Spinal cord (tissue), 10 donors: ENCODE measurements around the gene FGF4. TPM values are rescaled to one million over a fixed set of nuclear protein-coding genes. Genes with fewer than 3 reads are reported as not detected.

Experiments
- DNase-seq, 6 donors: peaks; one replicate each; pipeline versions ENCODE4 v3.0.0 to v3.0.0-alpha.2; 2013 to 2015; ENCODE audit warnings: low spot score in 6 of 6, low read depth in 4 of 6
- H3K27ac ChIP-seq: one replicate; pipeline ENCODE4 v1.5.1; 2013; ENCODE audit warnings: low read depth, low read length, control low read depth
- H3K27me3 ChIP-seq: one replicate; pipeline ENCODE4 v1.6.1; 2013; ENCODE audit warnings: low read length; ENCODE audit not compliant: control insufficient read depth, insufficient read depth
- H3K36me3 ChIP-seq: one replicate; pipeline ENCODE4 v1.6.1; 2013; ENCODE audit warnings: low read length; ENCODE audit not compliant: control insufficient read depth, insufficient read depth
- H3K4me1 ChIP-seq: one replicate; pipeline ENCODE4 v1.6.1; 2013; ENCODE audit warnings: low read length; ENCODE audit not compliant: control insufficient read depth, insufficient read depth
- H3K4me3 ChIP-seq: one replicate; pipeline ENCODE4 v1.5.1; 2013; ENCODE audit warnings: low read depth, low read length, control low read depth
- H3K9me3 ChIP-seq: one replicate; pipeline ENCODE4 v1.6.1; 2013; ENCODE audit warnings: low read length; ENCODE audit not compliant: control insufficient read depth, insufficient read depth
- WGBS: methylation state at CpG from one replicate; pipeline ENCODE4 v1.1.5; 2013; ENCODE audit warnings: missing lambda C conversion rate; ENCODE audit not compliant: insufficient coverage; 5-methylcytosine and 5-hydroxymethylcytosine counted together
- long read RNA-seq, 4 donors: transcript quantifications; one replicate each; lab custom pipeline, GENCODE V29; 2026
- polyA plus RNA-seq, 2 donors: library from polyadenylated mRNA; unstranded; fragments of 120-200 nt; gene quantifications; one replicate each; pipeline ENCODE4 v1.2.1, GENCODE V29; 2013; ENCODE audit not compliant: insufficient read length in 2 of 2
- total RNA-seq, 2 donors: library from RNA; depleted of rRNA in 1 of 2; stranded (reverse); fragments of 120-200 nt in 1 of 2; fragments of >200 nt in 1 of 2; gene quantifications; one replicate each; pipeline versions ENCODE4 v1.2.3 to v1.2.4, GENCODE V29; 2013 to 2014
- donor health status: healthy.

The FGF4 gene
- total RNA-seq (not detected), polyA plus RNA-seq (not detected)
- long read RNA-seq, donor 1 = 0 reads
- long read RNA-seq, donor 2 = 0 reads
- long read RNA-seq, donor 3 = 0 reads
- long read RNA-seq, donor 4 = 0 reads

- WGBS = 2% methylated on average over 66 of the region's 66 CpGs
- H3K4me1 ChIP-seq = peaks cover 4% of the 10 kb centered on the region
- no peak for DNase-seq
- peaks cover 57% of the 10 kb centered on the region for H3K27me3 ChIP-seq
- no peaks in the 10 kb centered on the region for H3K36me3 ChIP-seq
- no peaks in the 10 kb centered on the region for H3K9me3 ChIP-seq
- H3K27ac ChIP-seq = no peak within 1 kb of the TSS
- H3K4me3 ChIP-seq = no peak within 1 kb of the TSS
Observed at GRCh38 chr11:69775163-69775755, at the start of gene FGF4. TSS of gene FGF4 (minus strand) at chr11:69775341. CDS start at chr11:69775084, 257 bp downstream.

GRCh38 chr11:69823641-69824265 lies 48.6 kb upstream of the FGF4 start:
- WGBS = 76% methylated on average over 3 of the region's 6 CpGs
- peaks cover 50% of the 10 kb centered on the region for H3K27me3 ChIP-seq
- no peak for DNase-seq
- no peaks in the 10 kb centered on the region for H3K36me3 ChIP-seq
- H3K4me1 ChIP-seq = peaks cover 7% of the 10 kb centered on the region
- peaks cover 4% of the 10 kb centered on the region for H3K9me3 ChIP-seq
- no peak overlapping the region for H3K27ac ChIP-seq
- no peak overlapping the region for H3K4me3 ChIP-seq

- no peaks in the 10 kb centered on the region for H3K36me3 ChIP-seq
- H3K9me3 ChIP-seq = peaks cover 4% of the 10 kb centered on the region
- no peak overlapping the region for H3K27ac ChIP-seq
- no peak overlapping the region for H3K4me3 ChIP-seq
- no peak for DNase-seq
- 48% methylated on average over 14 of the region's 15 CpGs for WGBS
- H3K27me3 ChIP-seq = peaks cover 57% of the 10 kb centered on the region
- peaks cover 7% of the 10 kb centered on the region for H3K4me1 ChIP-seq
Observed at GRCh38 chr11:69822676-69823494, 47.7 kb upstream of the FGF4 start.

DNA sequence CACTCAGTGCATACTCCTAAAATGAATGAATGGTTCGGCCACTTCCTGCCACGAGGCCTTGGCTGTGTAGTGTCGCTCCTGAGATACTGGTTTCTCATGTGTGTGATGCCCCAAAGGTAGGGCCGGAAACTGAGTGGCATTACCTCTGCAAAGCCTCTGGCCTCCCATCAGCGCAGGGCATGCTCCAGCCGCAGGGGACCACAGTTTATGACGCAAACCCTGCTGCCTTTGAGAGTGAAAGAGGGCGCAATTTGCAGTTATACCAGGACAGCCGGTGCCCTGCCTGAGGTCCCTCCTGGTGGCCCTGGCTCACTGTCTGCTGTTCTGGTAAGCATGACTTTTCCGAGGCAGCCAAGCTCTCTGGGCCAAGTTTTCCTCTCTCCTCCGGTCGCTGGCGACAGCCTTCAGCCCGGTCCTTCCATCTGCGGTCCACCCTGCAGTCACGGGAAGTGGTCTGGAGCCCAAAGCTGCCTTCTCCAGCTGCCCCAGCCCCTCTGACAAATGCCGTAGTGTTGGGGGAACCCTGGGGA lies 46.4 kb upstream of the FGF4 start:
- Histone ChIP-seq H3K27ac (no peak overlapping the region), H3K9me3 (no peaks in the 10 kb centered on the region), H3K27me3 (peaks cover 70% of the 10 kb centered on the region), H3K36me3 (no peaks in the 10 kb centered on the region), H3K4me1 (peaks cover 15% of the 10 kb centered on the region), H3K4me3 (no peak overlapping the region)
- DNase-seq = no peak
- WGBS = 70% methylated on average over 17 of the region's 17 CpGs

DNA sequence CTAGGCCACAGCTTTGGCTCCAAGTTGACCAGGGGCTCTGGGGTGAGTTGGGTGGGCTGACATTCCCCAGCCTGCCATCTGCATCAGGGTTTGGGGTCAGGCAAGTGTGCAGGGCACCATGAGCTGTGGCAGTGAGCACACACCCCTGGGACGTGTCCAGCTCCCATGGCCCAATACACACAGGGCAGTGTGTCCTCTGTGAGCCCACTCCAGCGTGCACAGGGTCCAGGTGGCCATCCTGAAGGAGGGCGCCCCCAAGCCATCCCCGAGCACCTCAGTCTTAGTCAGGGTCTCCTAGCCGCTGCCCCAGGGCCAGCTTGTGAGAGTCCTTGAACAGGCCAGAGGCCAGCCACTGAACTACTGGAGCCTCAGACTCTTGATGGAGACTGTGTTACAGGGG lies 45.3 kb upstream of the FGF4 start:
- no peak for DNase-seq
- no peaks in the 10 kb centered on the region for H3K36me3 ChIP-seq
- no peaks in the 10 kb centered on the region for H3K9me3 ChIP-seq
- H3K27ac ChIP-seq = no peak overlapping the region
- 69% methylated on average over 5 of the region's 5 CpGs for WGBS
- H3K27me3 ChIP-seq = peaks cover 78% of the 10 kb centered on the region
- no peak overlapping the region for H3K4me3 ChIP-seq
- H3K4me1 ChIP-seq = peaks cover 15% of the 10 kb centered on the region

DNA sequence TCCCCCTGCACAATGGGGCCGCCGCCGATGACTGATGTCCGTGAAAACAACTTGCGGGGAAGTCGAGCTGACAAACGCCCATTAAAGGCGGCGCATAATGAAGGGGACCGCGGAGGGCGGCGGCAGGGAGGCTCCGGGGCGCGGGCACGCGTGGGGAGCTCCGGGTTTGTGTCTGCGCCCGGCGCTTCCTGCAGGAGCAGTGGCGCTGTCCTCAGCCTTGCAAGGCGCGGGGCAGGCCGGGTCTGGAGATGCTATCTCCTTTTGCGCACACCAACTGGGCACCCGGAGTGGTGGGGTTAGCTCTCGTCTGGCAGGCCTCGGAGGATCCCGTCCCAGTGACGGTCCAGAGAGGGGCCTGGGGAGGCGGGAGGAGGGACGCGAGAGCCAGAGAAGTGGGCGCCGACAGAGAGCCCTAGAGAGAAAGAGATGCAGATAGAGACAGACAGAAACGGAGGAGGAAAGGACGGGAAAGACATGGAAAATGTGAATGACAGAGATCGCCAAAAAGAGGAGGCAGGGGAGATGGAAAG lies 44.5 kb upstream of the FGF4 start:
- peak in 1 of 6 donors; percentile 39 for DNase-seq

GRCh38 chr11:69818603-69819441 lies 43.7 kb upstream of the FGF4 start, which contains the start of gene FGF3:
TSS of gene FGF3 (minus strand) at chr11:69819416. CDS start at chr11:69818933, 483 bp downstream.
- no peak within 1 kb of the TSS for H3K27ac ChIP-seq
- H3K4me1 ChIP-seq = peaks cover 15% of the 10 kb centered on the region
- no peaks in the 10 kb centered on the region for H3K9me3 ChIP-seq
- no peak for DNase-seq
- H3K4me3 ChIP-seq = no peak within 1 kb of the TSS
- whole genome bisulfite sequencing = under 1% methylated on average over 88 of the region's 105 CpGs
- no peaks in the 10 kb centered on the region for H3K36me3 ChIP-seq
- H3K27me3 ChIP-seq = peaks cover 83% of the 10 kb centered on the region

More for the DNA sequence above, 44.5 kb upstream of the FGF4 start:
- no peaks in the 10 kb centered on the region for H3K36me3 ChIP-seq
- H3K4me3 ChIP-seq = no peak overlapping the region
- H3K4me1 ChIP-seq = peaks cover 15% of the 10 kb centered on the region
- 3% methylated on average over 40 of the region's 40 CpGs for WGBS
- no peak overlapping the region for H3K27ac ChIP-seq
- no peaks in the 10 kb centered on the region for H3K9me3 ChIP-seq
- peaks cover 82% of the 10 kb centered on the region for H3K27me3 ChIP-seq

GRCh38 chr11:69818231-69818602 lies 43.1 kb upstream of the FGF4 start:
- WGBS = 0% methylated on average over 31 of the region's 31 CpGs
- H3K27me3 ChIP-seq = peaks cover 79% of the 10 kb centered on the region
- H3K9me3 ChIP-seq = no peaks in the 10 kb centered on the region
- H3K4me1 ChIP-seq = peaks cover 15% of the 10 kb centered on the region
- DNase-seq = no peak
- no peaks in the 10 kb centered on the region for H3K36me3 ChIP-seq
- no peak overlapping the region for H3K27ac ChIP-seq
- H3K4me3 ChIP-seq = no peak overlapping the region
